ENCODE results near the gene PLXNA1. TPM values are rescaled to one million over a fixed set of nuclear protein-coding genes. Genes with fewer than 3 reads are reported as not detected.

The PLXNA1 gene
- total RNA-seq, 3 donors from 2014 or later = 11.8 to 19.3 (median 12.7) TPM

DNA sequence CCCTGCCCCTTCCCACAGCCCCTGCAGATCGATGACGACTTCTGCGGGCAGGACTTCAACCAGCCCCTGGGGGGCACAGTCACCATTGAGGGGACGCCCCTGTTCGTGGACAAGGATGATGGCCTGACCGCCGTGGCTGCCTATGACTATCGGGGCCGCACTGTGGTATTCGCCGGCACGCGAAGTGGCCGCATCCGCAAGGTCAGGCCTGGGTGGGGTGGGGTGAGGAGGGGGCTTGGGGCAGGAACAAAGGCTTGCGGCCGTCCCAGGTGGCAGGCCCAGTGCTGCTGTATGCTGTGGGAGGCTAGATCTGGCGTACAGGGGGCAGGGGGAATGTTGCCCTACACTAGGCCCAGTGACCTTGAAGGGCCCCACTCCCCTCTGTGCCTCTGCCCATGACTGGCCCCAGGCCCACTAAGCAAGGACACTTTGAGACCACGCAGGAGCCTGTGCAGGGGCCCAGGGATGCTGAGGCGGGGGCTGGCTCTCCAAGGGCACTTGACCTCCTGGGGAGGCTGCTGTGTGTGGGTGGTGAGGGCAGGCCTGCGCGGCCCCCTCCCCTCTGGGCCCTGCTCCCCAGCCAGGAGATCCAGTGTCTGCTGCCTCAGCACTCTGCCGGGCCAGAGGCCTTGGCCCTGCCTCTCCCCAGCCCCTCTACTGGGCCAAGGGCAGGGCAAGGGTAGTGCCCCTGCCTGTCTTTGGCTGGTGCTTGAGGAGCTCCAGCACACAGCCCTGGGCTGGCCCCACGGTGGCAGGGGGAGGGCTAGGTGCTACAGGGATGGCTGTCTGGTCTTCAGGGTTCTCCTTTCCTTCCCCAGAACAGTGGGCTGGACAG lies 8.7 kb downstream of the PLXNA1 start:
- intact Hi-C loops (cut with DNase I, micrococcal nuclease) = loop anchor here in 1 of 2 donors (10.0 kb wide), 1 partner anchor 237 kb away; no protein-coding TSS in a partner anchor
- TF ChIP-seq, protein P1, sequence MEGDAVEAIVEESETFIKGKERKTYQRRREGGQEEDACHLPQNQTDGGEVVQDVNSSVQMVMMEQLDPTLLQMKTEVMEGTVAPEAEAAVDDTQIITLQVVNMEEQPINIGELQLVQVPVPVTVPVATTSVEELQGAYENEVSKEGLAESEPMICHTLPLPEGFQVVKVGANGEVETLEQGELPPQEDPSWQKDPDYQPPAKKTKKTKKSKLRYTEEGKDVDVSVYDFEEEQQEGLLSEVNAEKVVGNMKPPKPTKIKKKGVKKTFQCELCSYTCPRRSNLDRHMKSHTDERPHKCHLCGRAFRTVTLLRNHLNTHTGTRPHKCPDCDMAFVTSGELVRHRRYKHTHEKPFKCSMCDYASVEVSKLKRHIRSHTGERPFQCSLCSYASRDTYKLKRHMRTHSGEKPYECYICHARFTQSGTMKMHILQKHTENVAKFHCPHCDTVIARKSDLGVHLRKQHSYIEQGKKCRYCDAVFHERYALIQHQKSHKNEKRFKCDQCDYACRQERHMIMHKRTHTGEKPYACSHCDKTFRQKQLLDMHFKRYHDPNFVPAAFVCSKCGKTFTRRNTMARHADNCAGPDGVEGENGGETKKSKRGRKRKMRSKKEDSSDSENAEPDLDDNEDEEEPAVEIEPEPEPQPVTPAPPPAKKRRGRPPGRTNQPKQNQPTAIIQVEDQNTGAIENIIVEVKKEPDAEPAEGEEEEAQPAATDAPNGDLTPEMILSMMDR (IDR thresholded peaks at IDR 0.05) = no peak
- Histone ChIP-seq H3K4me3 (no peak overlapping the region), H3K4me1 (ENCODE audit: low read depth) (no peaks in the 10 kb centered on the region), H3K36me3 (ENCODE audit: low read depth) (no peaks in the 10 kb centered on the region), H3K9me3 (no peaks in the 10 kb centered on the region)
- DNase-seq (no peak), ATAC-seq (no peak)

GRCh38 chr3:126992216-126992615 lies 9.3 kb downstream of the PLXNA1 start:
- Histone ChIP-seq H3K4me1 (ENCODE audit: low read depth) (no peaks in the 10 kb centered on the region), H3K4me3 (no peak overlapping the region), H3K9me3 (no peaks in the 10 kb centered on the region), H3K36me3 (ENCODE audit: low read depth) (no peaks in the 10 kb centered on the region)
- intact Hi-C loops (cut with DNase I, micrococcal nuclease) = loop anchor here in 1 of 2 donors (10.0 kb wide), 1 partner anchor 237 kb away; no protein-coding TSS in a partner anchor
- DNase-seq = no peak
- ATAC-seq = no peak
- TF ChIP-seq, protein P1 (IDR thresholded peaks at IDR 0.05) = no peak

GRCh38 chr3:126992776-126993175 lies 9.9 kb downstream of the PLXNA1 start:
- ATAC-seq (no peak), DNase-seq (no peak)
- no peaks in the 10 kb centered on the region for H3K9me3 ChIP-seq
- intact Hi-C loops (cut with DNase I, micrococcal nuclease) = loop anchor here in 1 of 2 donors (10.0 kb wide), 1 partner anchor 238 kb away; no protein-coding TSS in a partner anchor
- H3K4me1 ChIP-seq (ENCODE audit: low read depth) = no peaks in the 10 kb centered on the region
- no peak overlapping the region for H3K4me3 ChIP-seq
- TF ChIP-seq, protein P1 (IDR thresholded peaks at IDR 0.05) = no peak
- H3K36me3 ChIP-seq (ENCODE audit: low read depth) = no peaks in the 10 kb centered on the region

DNA sequence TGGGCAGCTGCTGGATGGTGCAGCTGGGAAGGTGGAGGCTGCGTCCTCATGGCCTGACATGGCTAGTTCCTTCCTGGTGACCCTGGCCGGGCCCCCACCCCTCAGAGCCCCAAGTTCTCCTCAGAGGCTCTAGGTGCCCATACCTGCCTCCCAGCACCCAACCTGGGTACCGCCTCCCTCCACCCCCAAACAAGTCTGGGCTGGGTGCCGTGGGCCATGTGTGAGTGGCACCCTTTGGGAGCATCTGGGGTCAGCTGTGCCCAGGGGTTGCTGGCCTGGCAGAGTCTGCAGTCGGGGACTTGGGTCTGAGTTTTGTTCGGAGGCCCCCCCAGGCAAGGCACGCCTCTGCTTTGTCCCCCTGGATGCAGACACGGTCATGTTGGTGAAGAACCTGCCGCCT lies 10.5 kb downstream of the PLXNA1 start:
- no peak for ATAC-seq
- intact Hi-C loops (cut with DNase I, micrococcal nuclease) = loop anchor here in 1 of 2 donors (10.0 kb wide), 1 partner anchor 239 kb away; no protein-coding TSS in a partner anchor
- TF ChIP-seq, protein P1 (IDR thresholded peaks at IDR 0.05) = no peak

GRCh38 chr3:126994661-126995245 lies 11.8 kb downstream of the PLXNA1 start:
- ATAC-seq (no peak), DNase-seq (no peak)
- TF ChIP-seq, protein P1 (IDR thresholded peaks at IDR 0.05) = no peak
- Histone ChIP-seq H3K4me3 (no peak overlapping the region), H3K4me1 (ENCODE audit: low read depth) (peaks cover 7% of the 10 kb centered on the region), H3K9me3 (no peaks in the 10 kb centered on the region), H3K36me3 (ENCODE audit: low read depth) (no peaks in the 10 kb centered on the region)
- intact Hi-C loops (cut with DNase I, micrococcal nuclease) = loop anchor here in 1 of 2 donors (10.0 kb wide), 1 partner anchor 240 kb away; no protein-coding TSS in a partner anchor

More for the DNA sequence above, 10.5 kb downstream of the PLXNA1 start:
- H3K9me3 ChIP-seq = no peaks in the 10 kb centered on the region
- H3K4me1 ChIP-seq (ENCODE audit: low read depth) = no peaks in the 10 kb centered on the region
- H3K4me3 ChIP-seq = no peak overlapping the region
- no peaks in the 10 kb centered on the region for H3K36me3 ChIP-seq (ENCODE audit: low read depth)
- DNase-seq = no peak
